ENCODE measurements around the gene CUEDC1. TPM values are rescaled to one million over a fixed set of nuclear protein-coding genes. Genes with fewer than 3 reads are reported as not detected.

Gene CUEDC1
- total and polyA plus RNA-seq, 2 of the 13 experiments (the other 11 are each of a cell fraction or from before 2014, with no cell fraction given): 7.4 to 12.9 TPM

DNA sequence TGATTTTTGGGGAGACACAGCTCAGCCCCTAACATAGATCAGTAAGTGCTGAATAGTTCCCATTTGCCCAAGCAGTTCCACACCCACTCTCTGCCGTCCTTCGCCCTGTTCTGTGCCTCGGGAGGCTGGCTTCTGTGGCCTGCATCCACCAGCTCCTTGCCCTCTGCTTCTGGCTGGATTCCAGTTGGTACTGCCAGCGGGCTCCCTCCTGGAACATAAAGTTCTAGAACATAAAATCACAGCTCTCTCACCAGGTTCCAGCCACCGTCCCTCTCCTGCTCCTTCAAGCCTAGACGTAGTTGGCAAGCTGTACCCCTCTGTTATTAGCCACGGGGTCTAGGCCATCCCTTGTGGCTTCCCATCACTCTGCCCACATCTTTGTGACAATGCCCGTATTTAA, 101.5 kb downstream of the CUEDC1 start:
- no peaks in the 10 kb centered on the region for H3K36me3 ChIP-seq (replicated peaks in 1 of 2; ENCODE audit: control insufficient read depth in 1 of 2, insufficient read depth in 2 of 2, low read length in 2 of 2)
- no peaks in the 10 kb centered on the region; a peak in 1 of 5 replicates for H3K27me3 ChIP-seq (ENCODE audit: control insufficient read depth in 1 of 2, insufficient read depth in 2 of 2, low read length in 2 of 2)
- no peak for FAIRE-seq
- H3K9ac ChIP-seq (ENCODE audit: insufficient read depth, low read depth, low read length): no peak overlapping the region
- POLR2A ChIA-PET: interaction anchor here (1.7 to 5.7 kb wide), 2 partner anchors 8 to 39 kb away, joined by 4 to 177 read pairs; no protein-coding TSS in a partner anchor
- 91% methylated on average over 8 of the region's 8 CpGs for WGBS (ENCODE audit: low lambda C conversion rate)
- no peak for ATAC-seq
- in situ Hi-C loops (cut with HindIII; ENCODE audit: extremely low pct_ligation_motif_present, low pct_unique_long_range_greater_than_20kb) (loop anchor here (10.0 kb wide), 1 partner anchor 261 kb away; no protein-coding TSS in a partner anchor), intact Hi-C loops (cut with micrococcal nuclease; ENCODE audit: unreplicated experiment) (loop anchor here (5.0 kb wide), 1 partner anchor 39 kb away; no protein-coding TSS in a partner anchor)
- H3K4me2 ChIP-seq (ENCODE audit: low read depth, low read length): no peak overlapping the region
- no peak overlapping the region for H2AFZ ChIP-seq (ENCODE audit: low read length)
- CTCF ChIA-PET (ENCODE audit: low intra/inter-chr PET ratio, low total read pairs): no interaction called here
- H3K79me2 ChIP-seq (ENCODE audit: insufficient read depth, low read length): peaks cover 12% of the 10 kb centered on the region
- H3K4me3 ChIP-seq (replicated peaks in 1 of 3; ENCODE audit: insufficient read depth in 1 of 3, low read depth in 2 of 3, low read length in 3 of 3): no peak overlapping the region
- TF ChIP-seq, protein P1, sequence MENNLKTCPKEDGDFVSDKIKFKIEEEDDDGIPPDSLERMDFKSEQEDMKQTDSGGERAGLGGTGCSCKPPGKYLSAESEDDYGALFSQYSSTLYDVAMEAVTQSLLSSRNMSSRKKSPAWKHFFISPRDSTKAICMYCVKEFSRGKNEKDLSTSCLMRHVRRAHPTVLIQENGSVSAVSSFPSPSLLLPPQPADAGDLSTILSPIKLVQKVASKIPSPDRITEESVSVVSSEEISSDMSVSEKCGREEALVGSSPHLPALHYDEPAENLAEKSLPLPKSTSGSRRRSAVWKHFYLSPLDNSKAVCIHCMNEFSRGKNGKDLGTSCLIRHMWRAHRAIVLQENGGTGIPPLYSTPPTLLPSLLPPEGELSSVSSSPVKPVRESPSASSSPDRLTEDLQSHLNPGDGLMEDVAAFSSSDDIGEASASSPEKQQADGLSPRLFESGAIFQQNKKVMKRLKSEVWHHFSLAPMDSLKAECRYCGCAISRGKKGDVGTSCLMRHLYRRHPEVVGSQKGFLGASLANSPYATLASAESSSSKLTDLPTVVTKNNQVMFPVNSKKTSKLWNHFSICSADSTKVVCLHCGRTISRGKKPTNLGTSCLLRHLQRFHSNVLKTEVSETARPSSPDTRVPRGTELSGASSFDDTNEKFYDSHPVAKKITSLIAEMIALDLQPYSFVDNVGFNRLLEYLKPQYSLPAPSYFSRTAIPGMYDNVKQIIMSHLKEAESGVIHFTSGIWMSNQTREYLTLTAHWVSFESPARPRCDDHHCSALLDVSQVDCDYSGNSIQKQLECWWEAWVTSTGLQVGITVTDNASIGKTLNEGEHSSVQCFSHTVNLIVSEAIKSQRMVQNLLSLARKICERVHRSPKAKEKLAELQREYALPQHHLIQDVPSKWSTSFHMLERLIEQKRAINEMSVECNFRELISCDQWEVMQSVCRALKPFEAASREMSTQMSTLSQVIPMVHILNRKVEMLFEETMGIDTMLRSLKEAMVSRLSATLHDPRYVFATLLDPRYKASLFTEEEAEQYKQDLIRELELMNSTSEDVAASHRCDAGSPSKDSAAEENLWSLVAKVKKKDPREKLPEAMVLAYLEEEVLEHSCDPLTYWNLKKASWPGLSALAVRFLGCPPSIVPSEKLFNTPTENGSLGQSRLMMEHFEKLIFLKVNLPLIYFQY (CRISPR knock-in tag; IDR thresholded peaks at IDR 0.05; ENCODE audit: borderline replicate concordance): no peak
- TF ChIP-seq, protein P2, sequence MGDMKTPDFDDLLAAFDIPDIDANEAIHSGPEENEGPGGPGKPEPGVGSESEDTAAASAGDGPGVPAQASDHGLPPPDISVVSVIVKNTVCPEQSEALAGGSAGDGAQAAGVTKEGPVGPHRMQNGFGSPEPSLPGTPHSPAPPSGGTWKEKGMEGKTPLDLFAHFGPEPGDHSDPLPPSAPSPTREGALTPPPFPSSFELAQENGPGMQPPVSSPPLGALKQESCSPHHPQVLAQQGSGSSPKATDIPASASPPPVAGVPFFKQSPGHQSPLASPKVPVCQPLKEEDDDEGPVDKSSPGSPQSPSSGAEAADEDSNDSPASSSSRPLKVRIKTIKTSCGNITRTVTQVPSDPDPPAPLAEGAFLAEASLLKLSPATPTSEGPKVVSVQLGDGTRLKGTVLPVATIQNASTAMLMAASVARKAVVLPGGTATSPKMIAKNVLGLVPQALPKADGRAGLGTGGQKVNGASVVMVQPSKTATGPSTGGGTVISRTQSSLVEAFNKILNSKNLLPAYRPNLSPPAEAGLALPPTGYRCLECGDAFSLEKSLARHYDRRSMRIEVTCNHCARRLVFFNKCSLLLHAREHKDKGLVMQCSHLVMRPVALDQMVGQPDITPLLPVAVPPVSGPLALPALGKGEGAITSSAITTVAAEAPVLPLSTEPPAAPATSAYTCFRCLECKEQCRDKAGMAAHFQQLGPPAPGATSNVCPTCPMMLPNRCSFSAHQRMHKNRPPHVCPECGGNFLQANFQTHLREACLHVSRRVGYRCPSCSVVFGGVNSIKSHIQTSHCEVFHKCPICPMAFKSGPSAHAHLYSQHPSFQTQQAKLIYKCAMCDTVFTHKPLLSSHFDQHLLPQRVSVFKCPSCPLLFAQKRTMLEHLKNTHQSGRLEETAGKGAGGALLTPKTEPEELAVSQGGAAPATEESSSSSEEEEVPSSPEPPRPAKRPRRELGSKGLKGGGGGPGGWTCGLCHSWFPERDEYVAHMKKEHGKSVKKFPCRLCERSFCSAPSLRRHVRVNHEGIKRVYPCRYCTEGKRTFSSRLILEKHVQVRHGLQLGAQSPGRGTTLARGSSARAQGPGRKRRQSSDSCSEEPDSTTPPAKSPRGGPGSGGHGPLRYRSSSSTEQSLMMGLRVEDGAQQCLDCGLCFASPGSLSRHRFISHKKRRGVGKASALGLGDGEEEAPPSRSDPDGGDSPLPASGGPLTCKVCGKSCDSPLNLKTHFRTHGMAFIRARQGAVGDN (CRISPR knock-in tag; IDR thresholded peaks at IDR 0.05): peak; percentile 39
- TF ChIP-seq ZNF792 (CRISPR knock-in tag; IDR thresholded peaks at IDR 0.05) (no peak), NRL (CRISPR knock-in tag; IDR thresholded peaks at IDR 0.05; ENCODE audit: borderline replicate concordance) (0 out of 2 replicates have a peak, but pooled peaks have one; percentile 31)
- H3K9me3 ChIP-seq (ENCODE audit: low read length): no peaks in the 10 kb centered on the region
- DNase-seq (ENCODE audit: low spot score): no peak
- BruUV-seq (replicated peaks): no TSS peak
- H4K20me1 ChIP-seq (ENCODE audit: insufficient read depth, low read length): no peaks in the 10 kb centered on the region
- no peak overlapping the region for H3K27ac ChIP-seq (ENCODE audit: extremely low read length, insufficient read depth, low read length)
- peaks cover 78% of the 10 kb centered on the region for H3K4me1 ChIP-seq (ENCODE audit: insufficient read depth, low read length)

Data from HepG2 (cell line).